Neuronal stem cell (in vitro differentiated cells): ENCODE data around the gene SLC15A4.

Experiments
- DNase-seq: peaks from one replicate; pipeline ENCODE4 v3.0.0-alpha.2; 2013; ENCODE audit warnings: low spot score
- H2AFZ ChIP-seq: one replicate; pipeline ENCODE4 v1.6.1; 2013; ENCODE audit warnings: mild to moderate bottlenecking, low read length, inconsistent platforms
- H2AK5ac ChIP-seq: 2 replicates; pipeline ENCODE4 v1.6.1; 2013; ENCODE audit warnings: low read depth, mild to moderate bottlenecking, inconsistent platforms, low read length, moderate library complexity, mixed read lengths
- H2BK120ac ChIP-seq: 2 replicates; pipeline ENCODE4 v1.6.1; 2013; ENCODE audit warnings: low read depth, mild to moderate bottlenecking, inconsistent platforms, low read length, moderate library complexity, mixed read lengths
- H2BK12ac ChIP-seq: one replicate; pipeline ENCODE4 v1.6.1; 2013; ENCODE audit warnings: low read length, inconsistent platforms
- H2BK15ac ChIP-seq: 2 replicates; pipeline ENCODE4 v1.6.1; 2013; ENCODE audit warnings: mild to moderate bottlenecking, low read length, inconsistent platforms, mixed read lengths
- H2BK5ac ChIP-seq: one replicate; pipeline ENCODE4 v1.6.1; 2013; ENCODE audit warnings: inconsistent platforms, mild to moderate bottlenecking, low read length, moderate library complexity
- H3K14ac ChIP-seq: one replicate; pipeline ENCODE4 v1.6.1; 2013; ENCODE audit warnings: low read length, inconsistent platforms
- H3K18ac ChIP-seq: 2 replicates; pipeline ENCODE4 v1.6.1; 2013; ENCODE audit warnings: low read length, inconsistent platforms
- H3K23ac ChIP-seq: 2 replicates; pipeline ENCODE4 v1.6.1; 2013; ENCODE audit warnings: low read depth, mild to moderate bottlenecking, mixed read lengths, low read length, inconsistent platforms; ENCODE audit not compliant: poor library complexity
- H3K27ac ChIP-seq: replicated peaks from 3 replicates; pipeline ENCODE4 v1.5.1; 2013; ENCODE audit warnings: low read length, inconsistent platforms
- H3K27me3 ChIP-seq, 3 experiments: 2 replicates each; pipeline ENCODE4 v1.6.1; 2013; ENCODE audit warnings: low read length in 3 of 3, mild to moderate bottlenecking in 2 of 3, inconsistent platforms in 1 of 3, low read depth in 1 of 3, mixed read lengths in 1 of 3, moderate library complexity in 1 of 3; ENCODE audit not compliant: control insufficient read depth in 3 of 3, insufficient read depth in 3 of 3
- H3K36me3 ChIP-seq, 2 donors: replicated peaks in 1 of 2; 2 replicates each; pipeline ENCODE4 v1.6.1; 2013; ENCODE audit warnings: low read length in 2 of 2; ENCODE audit not compliant: control insufficient read depth in 2 of 2, insufficient read depth in 2 of 2
- H3K4ac ChIP-seq: 2 replicates; pipeline ENCODE4 v1.6.1; 2013; ENCODE audit warnings: inconsistent platforms, mild to moderate bottlenecking, low read length, moderate library complexity
- H3K4me1 ChIP-seq, 2 donors: 1 replicate in 1 of 2; 2 replicates in 1 of 2; pipeline ENCODE4 v1.6.1; 2013; ENCODE audit warnings: low read length in 2 of 2, low read depth in 1 of 2; ENCODE audit not compliant: control insufficient read depth in 2 of 2, insufficient read depth in 1 of 2
- H3K4me2 ChIP-seq: one replicate; pipeline ENCODE4 v1.6.1; 2013; ENCODE audit warnings: mild to moderate bottlenecking, low read length, inconsistent platforms; ENCODE audit not compliant: insufficient read depth, poor library complexity, severe bottlenecking
- H3K4me3 ChIP-seq, 2 donors: 2 replicates each; pipeline ENCODE4 v1.5.1; 2013; ENCODE audit warnings: low read length in 2 of 2, mild to moderate bottlenecking in 2 of 2, inconsistent platforms in 1 of 2, moderate library complexity in 1 of 2
- H3K79me1 ChIP-seq: one replicate; pipeline ENCODE4 v1.6.1; 2013; ENCODE audit warnings: low read depth, mild to moderate bottlenecking, inconsistent platforms, low read length, moderate library complexity
- H3K9ac ChIP-seq: one replicate; pipeline ENCODE4 v1.6.1; 2013; ENCODE audit warnings: mild to moderate bottlenecking, low read depth, low read length, inconsistent platforms; ENCODE audit not compliant: poor library complexity
- H3K9me3 ChIP-seq, 2 donors: replicated peaks in 1 of 2; 2 replicates each; pipeline versions ENCODE3 to v1.6.1; 2013; ENCODE audit warnings: low read length in 2 of 2, mild to moderate bottlenecking in 2 of 2, inconsistent platforms in 1 of 2, low read depth in 1 of 2, mixed read lengths in 1 of 2, moderate library complexity in 1 of 2; ENCODE audit not compliant: control insufficient read depth in 2 of 2, insufficient read depth in 1 of 2
- H4K8ac ChIP-seq: one replicate; pipeline ENCODE4 v1.6.1; 2013; ENCODE audit warnings: low read depth, mild to moderate bottlenecking, inconsistent platforms, low read length, moderate library complexity
- H4K91ac ChIP-seq: one replicate; pipeline ENCODE4 v1.6.1; 2013; ENCODE audit warnings: low read length, low read depth, mild to moderate bottlenecking, inconsistent platforms; ENCODE audit not compliant: poor library complexity
- WGBS, 2 donors: extraction: QIAGEN DNeasy Blood & Tissue Kit; methylation state at CpG; one replicate each; pipeline ENCODE4 v1.1.7; 2013; ENCODE audit warnings: missing lambda C conversion rate in 2 of 2, mixed read lengths in 1 of 2; ENCODE audit not compliant: insufficient read length in 2 of 2, insufficient replicate concordance in 1 of 2; ENCODE audit errors: extremely low coverage in 2 of 2; 5-methylcytosine and 5-hydroxymethylcytosine counted together

Gene SLC15A4

DNA sequence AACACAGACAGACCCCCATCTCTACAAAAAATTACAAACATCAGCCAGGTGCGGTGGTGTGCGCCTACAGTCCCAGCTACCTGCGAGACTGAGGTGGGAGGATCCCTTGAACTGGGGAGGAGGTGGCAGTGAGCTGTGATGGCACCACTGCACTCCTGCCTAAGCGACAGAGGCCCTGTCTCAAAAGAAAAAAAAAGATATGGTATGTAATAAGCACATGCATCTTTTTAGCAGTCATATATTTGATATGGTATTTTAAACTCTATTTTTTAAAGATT is 7.2 kb downstream of the SLC15A4 start:
- no peak overlapping the region for H3K18ac ChIP-seq
- no peak overlapping the region for H3K9ac ChIP-seq
- peaks cover 3% of the 10 kb centered on the region for H3K79me1 ChIP-seq
- no peak overlapping the region for H3K27ac ChIP-seq
- no peak overlapping the region for H3K4me2 ChIP-seq
- no peak overlapping the region for H2BK120ac ChIP-seq
- no peaks in the 10 kb centered on the region for H3K27me3 ChIP-seq
- H2BK15ac ChIP-seq, result no peak overlapping the region
- peaks cover 0 to 6% of the 10 kb centered on the region in 2 donors for H3K9me3 ChIP-seq
- no peak overlapping the region for H2AFZ ChIP-seq
- no peak overlapping the region for H4K91ac ChIP-seq
- H2BK5ac ChIP-seq, result no peak overlapping the region
- H4K8ac ChIP-seq, result no peak overlapping the region
- no peak overlapping the region for H3K23ac ChIP-seq
- H3K14ac ChIP-seq, result no peak overlapping the region
- WGBS, 2 donors, result no CpG with 5 or more reads among the region's 4 CpGs
- peaks cover 5 to 8% of the 10 kb centered on the region in 2 donors for H3K4me1 ChIP-seq
- no peak overlapping the region for H3K4ac ChIP-seq
- no peak overlapping the region for H2AK5ac ChIP-seq
- DNase-seq, result no peak
- H2BK12ac ChIP-seq, result no peak overlapping the region
- H3K4me3 ChIP-seq, result no peak overlapping the region
- H3K36me3 ChIP-seq, result peaks cover 11 to 62% of the 10 kb centered on the region in 2 donors

DNA sequence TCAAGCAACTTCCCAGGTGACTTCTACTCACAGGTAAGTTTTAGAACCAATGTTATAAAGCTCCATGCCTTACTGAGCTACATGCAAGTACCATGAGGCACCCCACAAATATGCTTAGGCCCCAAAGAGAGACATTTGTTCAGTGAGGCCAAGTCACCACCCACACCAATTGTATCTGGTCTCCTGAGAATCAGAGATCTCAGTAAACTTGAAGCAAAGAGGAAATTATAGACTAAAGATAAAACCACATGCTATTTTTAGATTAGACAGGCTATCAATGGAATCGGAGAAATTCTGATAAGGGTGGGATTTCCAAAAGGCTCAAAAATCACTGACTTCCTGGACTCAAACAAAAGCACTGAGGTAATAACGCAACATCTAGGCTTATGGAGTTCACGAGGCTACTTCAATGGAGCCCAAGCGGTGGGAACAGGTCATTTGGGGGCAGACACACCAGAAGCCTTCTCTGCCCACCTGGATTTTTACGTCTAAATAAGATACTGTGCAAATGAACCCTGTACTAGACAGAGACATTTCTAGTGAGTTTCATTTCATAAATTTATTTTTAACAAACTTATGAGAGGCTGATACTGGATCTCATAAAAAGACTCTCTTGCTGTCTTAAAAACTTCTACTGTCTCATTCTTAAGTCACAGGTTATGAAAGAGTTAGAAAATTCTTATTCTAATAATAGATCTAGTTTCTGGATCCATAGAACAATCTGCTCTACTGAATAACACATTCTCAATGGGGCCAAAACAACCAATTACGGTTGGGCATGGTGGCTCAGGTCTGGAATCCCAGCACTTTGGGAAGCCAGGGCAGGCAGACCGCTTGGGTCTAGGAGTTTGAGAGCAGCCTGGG is 7.7 kb downstream of the SLC15A4 start:
- no peak overlapping the region for H3K14ac ChIP-seq
- no peak overlapping the region for H3K27ac ChIP-seq
- no peak overlapping the region for H3K4me2 ChIP-seq
- peaks cover 8 to 58% of the 10 kb centered on the region in 2 donors for H3K36me3 ChIP-seq
- no peak overlapping the region for H2AK5ac ChIP-seq
- no peak for DNase-seq
- peaks cover 3% of the 10 kb centered on the region for H3K79me1 ChIP-seq
- H4K8ac ChIP-seq, result no peak overlapping the region
- H3K4me3 ChIP-seq, result no peak overlapping the region
- H4K91ac ChIP-seq, result no peak overlapping the region
- H2BK5ac ChIP-seq, result no peak overlapping the region
- no peak overlapping the region for H3K23ac ChIP-seq
- no CpG with 5 or more reads among the region's 7 CpGs for WGBS, 2 donors
- no peak overlapping the region for H2BK12ac ChIP-seq
- peaks cover 3 to 6% of the 10 kb centered on the region in 2 donors for H3K4me1 ChIP-seq
- no peak overlapping the region for H2BK15ac ChIP-seq
- H3K9ac ChIP-seq, result no peak overlapping the region
- no peak overlapping the region for H2AFZ ChIP-seq
- H3K4ac ChIP-seq, result no peak overlapping the region
- H3K18ac ChIP-seq, result no peak overlapping the region
- no peak overlapping the region for H2BK120ac ChIP-seq
- peaks cover 0 to 6% of the 10 kb centered on the region in 2 donors for H3K9me3 ChIP-seq
- H3K27me3 ChIP-seq, result no peaks in the 10 kb centered on the region

- no CpG with 5 or more reads among the region's 25 CpGs for WGBS, 2 donors
- H2BK15ac ChIP-seq, result no peak overlapping the region
- H3K79me1 ChIP-seq, result peaks cover 3% of the 10 kb centered on the region
- no peak overlapping the region for H3K23ac ChIP-seq
- H3K9ac ChIP-seq, result no peak overlapping the region
- no peak overlapping the region for H3K18ac ChIP-seq
- no peak overlapping the region for H3K14ac ChIP-seq
- no peak overlapping the region for H2BK120ac ChIP-seq
- H3K36me3 ChIP-seq, result peaks cover 8 to 52% of the 10 kb centered on the region in 2 donors
- H2AK5ac ChIP-seq, result no peak overlapping the region
- no peak overlapping the region for H4K8ac ChIP-seq
- H2BK12ac ChIP-seq, result no peak overlapping the region
- H3K27me3 ChIP-seq, result no peaks in the 10 kb centered on the region
- H3K4me2 ChIP-seq, result no peak overlapping the region
- no peak overlapping the region for H3K27ac ChIP-seq
- H3K9me3 ChIP-seq, result peaks cover 0 to 6% of the 10 kb centered on the region in 2 donors
- peaks cover 3 to 12% of the 10 kb centered on the region in 2 donors for H3K4me1 ChIP-seq
- H4K91ac ChIP-seq, result no peak overlapping the region
- DNase-seq, result no peak
- no peak overlapping the region for H3K4ac ChIP-seq
- no peak overlapping the region for H2AFZ ChIP-seq
- H3K4me3 ChIP-seq, result no peak overlapping the region
- H2BK5ac ChIP-seq, result no peak overlapping the region
These were observed 9.1 kb downstream of the SLC15A4 start for GRCh38 chr12:128814411-128815261.

DNA sequence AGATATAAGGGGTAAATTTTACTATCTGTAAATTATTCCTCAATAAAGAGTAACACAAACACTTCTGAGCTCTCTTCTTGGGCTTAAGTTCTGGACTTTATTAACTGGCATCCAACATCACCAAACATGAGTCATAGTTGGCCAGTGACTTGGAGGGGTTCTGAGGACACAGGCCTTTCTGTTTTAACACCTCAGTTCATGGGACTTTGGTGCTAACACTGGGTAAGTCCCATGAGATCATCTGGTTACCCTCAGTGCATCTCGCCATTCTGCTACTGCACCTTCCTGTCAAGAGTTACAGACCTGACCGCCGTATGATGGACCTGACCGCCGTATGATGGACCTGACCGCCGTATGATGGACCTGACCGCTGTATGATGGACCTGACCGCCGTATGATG is 9.9 kb downstream of the SLC15A4 start:
- Histone ChIP-seq H4K8ac (no peak overlapping the region), H3K27ac (no peak overlapping the region), H2BK12ac (no peak overlapping the region), H4K91ac (no peak overlapping the region), H3K4me1 (peaks cover 3 to 12% of the 10 kb centered on the region in 2 donors), H2BK120ac (no peak overlapping the region), H3K4ac (no peak overlapping the region), H3K4me3 (no peak overlapping the region), H3K27me3 (no peaks in the 10 kb centered on the region), H3K18ac (no peak overlapping the region), H2AFZ (no peak overlapping the region), H3K9ac (no peak overlapping the region), H3K23ac (no peak overlapping the region), H2BK5ac (no peak overlapping the region), H3K14ac (no peak overlapping the region), H2BK15ac (no peak overlapping the region), H3K9me3 (peaks cover 0 to 6% of the 10 kb centered on the region in 2 donors), H3K79me1 (peaks cover 3% of the 10 kb centered on the region), H3K36me3 (peaks cover 8 to 56% of the 10 kb centered on the region in 2 donors), H2AK5ac (no peak overlapping the region), H3K4me2 (no peak overlapping the region)
- no CpG with 5 or more reads among the region's 10 CpGs for WGBS, 2 donors
- no peak for DNase-seq
